Measurements from ENCODE around the gene SLC29A1. TPM values are rescaled to one million over a fixed set of nuclear protein-coding genes. Genes with fewer than 3 reads are reported as not detected.

The SLC29A1 gene
- total RNA-seq, 2 experiments from 2014 or later = 38.5 to 46.9 TPM

DNA sequence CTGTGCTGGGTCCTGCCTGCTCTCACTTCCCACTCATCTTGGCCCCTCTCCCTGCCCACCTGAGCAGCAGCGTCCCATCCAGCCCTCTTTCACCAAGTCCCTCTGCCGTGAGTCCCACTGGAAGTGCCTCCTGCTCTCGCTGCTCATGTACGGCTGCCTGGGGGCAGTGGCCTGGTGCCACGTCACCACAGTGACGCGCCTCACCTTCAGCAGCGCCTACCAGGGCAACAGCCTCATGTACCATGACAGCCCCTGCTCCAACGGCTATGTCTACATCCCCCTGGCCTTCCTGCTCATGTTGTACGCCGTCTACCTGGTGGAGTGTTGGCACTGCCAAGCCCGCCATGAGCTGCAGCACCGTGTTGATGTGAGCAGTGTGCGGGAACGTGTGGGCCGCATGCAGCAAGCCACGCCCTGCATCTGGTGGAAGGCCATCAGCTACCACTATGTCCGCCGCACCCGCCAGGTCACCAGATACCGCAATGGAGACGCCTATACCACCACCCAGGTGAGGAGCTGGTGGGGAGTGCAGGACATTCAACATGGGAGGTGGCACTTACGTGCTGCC is 49.7 kb downstream of the SLC29A1 start:
- no peaks in the 10 kb centered on the region for H3K36me3 Mint-ChIP-seq (ENCODE audit: low read depth)
- H3K27me3 Mint-ChIP-seq = peaks cover 68% of the 10 kb centered on the region
- CTCF ChIA-PET = interaction anchor here (0.8 to 1.1 kb wide), 2 partner anchors 11 to 23 kb away, joined by 3 read pairs; no protein-coding TSS in a partner anchor
- H3K9me3 Mint-ChIP-seq = no peaks in the 10 kb centered on the region
- H3K4me1 Mint-ChIP-seq = peaks cover 15% of the 10 kb centered on the region
- no peak overlapping the region for H3K27ac Mint-ChIP-seq
- H3K4me3 Mint-ChIP-seq = no peak overlapping the region
- POLR2A ChIA-PET = no interaction called here
- DNase-seq = no peak

DNA sequence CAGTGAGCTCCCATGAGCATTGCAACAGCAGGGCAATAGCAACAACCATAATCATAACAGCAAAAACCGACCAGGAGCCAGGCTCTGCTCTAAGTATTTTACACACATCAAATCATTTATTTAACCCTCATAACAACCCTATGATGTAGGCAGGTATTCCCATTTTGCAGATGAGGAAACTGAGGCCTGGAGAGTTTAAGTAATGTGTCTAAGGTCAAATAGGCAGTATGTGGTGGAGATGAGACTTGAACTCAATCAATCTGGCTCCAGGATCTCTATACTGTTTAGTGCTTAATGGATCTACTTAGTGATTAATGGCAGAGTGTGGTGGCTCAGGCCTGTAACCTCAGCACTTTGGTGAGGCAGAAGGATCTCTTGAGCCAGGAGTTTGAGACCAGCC is 50.2 kb downstream of the SLC29A1 start:
- CTCF ChIA-PET = interaction anchor here (0.8 to 1.1 kb wide), 3 partner anchors 11 to 48 kb away, joined by 3 read pairs; no protein-coding TSS in a partner anchor

DNA sequence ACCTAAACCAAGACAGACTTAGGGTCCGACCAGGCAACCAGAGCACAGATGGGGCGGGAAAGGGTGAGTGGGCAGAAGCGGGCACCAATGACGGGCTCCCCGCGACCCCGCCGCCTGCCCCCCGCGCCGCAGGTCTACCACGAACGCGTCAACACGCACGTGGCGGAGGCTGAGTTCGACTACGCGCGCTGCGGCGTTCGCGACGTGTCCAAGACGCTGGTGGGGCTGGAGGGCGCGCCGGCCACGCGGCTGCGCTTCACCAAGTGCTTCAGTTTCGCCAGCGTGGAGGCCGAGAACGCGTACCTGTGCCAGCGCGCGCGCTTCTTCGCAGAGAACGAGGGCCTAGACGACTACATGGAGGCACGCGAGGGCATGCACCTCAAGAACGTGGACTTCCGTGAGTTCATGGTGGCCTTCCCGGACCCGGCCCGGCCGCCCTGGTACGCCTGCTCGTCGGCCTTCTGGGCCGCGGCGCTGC is 51.9 kb downstream of the SLC29A1 start:
- no peak for DNase-seq
- Mint-ChIP-seq H3K4me1 (peaks cover 5% of the 10 kb centered on the region), H3K36me3 (ENCODE audit: low read depth) (no peaks in the 10 kb centered on the region), H3K4me3 (no peak overlapping the region), H3K27me3 (peaks cover 59% of the 10 kb centered on the region), H3K27ac (no peak overlapping the region), H3K9me3 (no peaks in the 10 kb centered on the region)
- POLR2A ChIA-PET = no interaction called here
- CTCF ChIA-PET = interaction anchor here (0.6 to 1.2 kb wide), 3 partner anchors 30 to 1339 kb away, joined by 3 to 5 read pairs (median 5); no protein-coding TSS in a partner anchor

More for the DNA sequence above, 50.2 kb downstream of the SLC29A1 start:
- no peak for DNase-seq
- no peaks in the 10 kb centered on the region for H3K36me3 Mint-ChIP-seq (ENCODE audit: low read depth)
- H3K9me3 Mint-ChIP-seq = no peaks in the 10 kb centered on the region
- H3K4me3 Mint-ChIP-seq = no peak overlapping the region
- peaks cover 15% of the 10 kb centered on the region for H3K4me1 Mint-ChIP-seq
- POLR2A ChIA-PET = no interaction called here
- no peak overlapping the region for H3K27ac Mint-ChIP-seq
- H3K27me3 Mint-ChIP-seq = peaks cover 66% of the 10 kb centered on the region

DNA sequence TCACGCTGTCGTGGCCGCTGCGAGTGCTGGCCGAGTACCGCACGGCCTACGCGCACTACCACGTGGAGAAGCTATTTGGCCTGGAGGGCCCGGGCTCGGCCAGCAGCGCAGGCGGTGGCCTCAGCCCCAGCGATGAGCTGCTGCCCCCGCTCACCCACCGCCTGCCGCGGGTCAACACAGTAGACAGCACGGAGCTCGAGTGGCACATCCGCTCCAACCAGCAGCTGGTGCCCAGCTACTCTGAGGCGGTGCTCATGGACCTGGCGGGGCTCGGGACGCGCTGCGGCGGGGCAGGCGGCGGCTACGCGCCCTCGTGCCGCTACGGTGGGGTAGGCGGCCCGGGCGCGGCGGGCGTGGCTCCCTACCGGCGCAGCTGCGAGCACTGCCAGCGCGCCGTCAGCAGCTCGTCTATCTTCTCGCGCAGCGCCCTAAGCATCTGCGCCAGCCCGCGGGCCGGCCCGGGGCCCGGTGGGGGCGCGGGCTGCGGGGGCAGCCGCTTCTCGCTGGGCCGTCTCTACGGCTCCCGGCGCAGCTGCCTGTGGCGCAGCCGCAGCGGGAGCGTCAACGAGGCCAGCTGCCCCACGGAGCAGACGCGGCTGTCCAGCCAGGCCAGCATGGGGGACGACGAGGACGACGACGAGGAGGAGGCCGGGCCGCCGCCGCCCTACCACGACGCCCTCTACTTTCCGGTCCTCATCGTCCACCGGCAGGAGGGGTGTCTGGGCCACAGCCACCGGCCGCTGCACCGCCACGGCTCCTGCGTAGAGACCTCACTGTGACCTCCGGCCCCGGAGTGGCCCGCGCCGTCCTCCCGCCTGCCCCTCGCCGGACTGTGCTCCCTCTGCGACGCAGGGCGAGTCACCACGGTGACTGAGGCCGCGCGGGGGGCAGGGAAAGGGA is 52.6 kb downstream of the SLC29A1 start:
- H3K27me3 Mint-ChIP-seq = peaks cover 61% of the 10 kb centered on the region
- CTCF ChIA-PET = interaction anchor here (1.0 to 2.8 kb wide), 3 partner anchors 12 to 29 kb away, joined by 3 to 8 read pairs (median 3); no protein-coding TSS in a partner anchor
- DNase-seq = no peak

DNA sequence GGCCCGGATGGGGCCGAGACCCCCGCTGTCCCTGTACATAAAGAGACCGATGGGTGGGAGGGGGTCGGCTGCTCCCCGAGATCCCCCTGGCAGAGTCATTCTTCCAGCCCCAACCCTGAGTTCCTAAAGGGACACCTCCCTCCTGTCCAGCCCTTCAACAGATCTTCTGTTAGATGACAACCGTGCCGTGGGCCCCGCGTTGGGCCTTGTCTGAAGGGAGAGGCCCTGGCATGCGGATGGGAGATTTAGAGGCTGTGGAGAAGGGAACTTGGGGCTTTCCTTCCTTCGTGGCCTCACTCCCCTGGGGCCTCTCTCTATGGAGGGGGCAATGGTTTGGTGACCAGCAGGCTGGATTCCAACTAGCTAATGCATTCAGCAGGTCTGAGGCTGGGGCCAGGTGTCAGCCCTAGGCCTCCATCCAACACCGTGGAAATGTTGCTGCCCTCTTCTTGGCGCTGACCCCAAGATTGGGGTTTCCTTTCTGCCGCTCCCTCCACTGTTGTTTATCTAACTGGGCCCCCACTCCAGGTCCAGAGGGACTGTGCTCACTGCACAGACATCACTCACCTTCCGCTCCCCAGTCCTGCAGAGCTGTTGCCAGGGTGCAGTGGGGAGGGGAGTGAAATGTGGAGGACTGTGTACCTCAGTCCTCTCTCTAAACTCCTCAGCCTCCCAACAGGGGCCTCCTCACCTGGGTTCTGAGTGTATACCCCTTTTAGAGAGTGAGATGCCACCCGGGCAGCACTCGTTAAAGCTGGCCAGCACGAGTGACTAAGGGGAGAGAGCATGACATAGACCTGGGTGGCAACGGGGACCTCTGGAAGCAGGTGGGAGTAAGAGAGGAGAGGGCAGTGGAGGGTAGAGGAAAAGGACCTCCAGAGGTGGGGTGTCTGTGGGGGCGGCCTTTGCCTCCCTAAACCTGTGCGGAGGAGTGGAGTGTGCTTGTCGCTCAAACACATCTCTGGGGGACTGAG is 53.6 kb downstream of the SLC29A1 start:
- peaks cover 52% of the 10 kb centered on the region for H3K27me3 Mint-ChIP-seq
- no peak overlapping the region for H3K27ac Mint-ChIP-seq
- no peak for DNase-seq
- no peak overlapping the region for H3K4me3 Mint-ChIP-seq
- CTCF ChIA-PET = interaction anchor here (0.8 to 4.3 kb wide), 5 partner anchors 9 to 36 kb away, joined by 3 to 16 read pairs (median 3); partner anchors contain the start of gene AARS2
- no peaks in the 10 kb centered on the region for H3K9me3 Mint-ChIP-seq
- H3K4me1 Mint-ChIP-seq = peaks cover 2% of the 10 kb centered on the region
- H3K36me3 Mint-ChIP-seq (ENCODE audit: low read depth) = no peaks in the 10 kb centered on the region
- POLR2A ChIA-PET = no interaction called here

More for the DNA sequence above, 52.6 kb downstream of the SLC29A1 start:
- Mint-ChIP-seq H3K27ac (no peak overlapping the region), H3K4me3 (no peak overlapping the region), H3K4me1 (peaks cover 5% of the 10 kb centered on the region), H3K36me3 (ENCODE audit: low read depth) (no peaks in the 10 kb centered on the region), H3K9me3 (no peaks in the 10 kb centered on the region)
- POLR2A ChIA-PET = no interaction called here

DNA sequence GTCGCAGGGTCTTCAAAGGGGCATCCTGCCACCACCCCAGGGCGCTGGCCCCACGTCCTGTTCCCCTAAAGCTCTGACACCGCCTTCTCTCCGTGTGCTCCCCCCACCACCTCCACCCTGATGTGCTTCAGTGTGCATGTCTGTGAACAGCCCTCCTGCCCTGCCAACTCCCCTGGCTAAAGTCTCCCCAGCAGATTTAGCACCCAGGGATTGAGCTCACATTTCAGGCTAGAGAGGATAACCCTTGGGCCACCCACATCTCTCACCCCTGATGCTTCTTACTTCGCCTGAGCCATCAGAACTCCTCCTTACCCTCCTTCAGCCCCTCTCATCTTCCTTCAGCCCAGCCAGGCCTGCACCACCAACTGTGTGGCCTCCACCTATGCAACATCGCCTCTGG is 54.4 kb downstream of the SLC29A1 start:
- ChIA-PET CTCF (interaction anchor here (0.8 to 4.3 kb wide), 4 partner anchors 10 to 35 kb away, joined by 3 to 16 read pairs (median 6); partner anchors contain the start of gene AARS2), POLR2A (no interaction called here)
- H3K27me3 Mint-ChIP-seq = peaks cover 46% of the 10 kb centered on the region
- peaks cover 2% of the 10 kb centered on the region for H3K4me1 Mint-ChIP-seq
- DNase-seq = no peak
- no peak overlapping the region for H3K27ac Mint-ChIP-seq
- no peaks in the 10 kb centered on the region for H3K9me3 Mint-ChIP-seq
- no peak overlapping the region for H3K4me3 Mint-ChIP-seq
- no peaks in the 10 kb centered on the region for H3K36me3 Mint-ChIP-seq (ENCODE audit: low read depth)

DNA sequence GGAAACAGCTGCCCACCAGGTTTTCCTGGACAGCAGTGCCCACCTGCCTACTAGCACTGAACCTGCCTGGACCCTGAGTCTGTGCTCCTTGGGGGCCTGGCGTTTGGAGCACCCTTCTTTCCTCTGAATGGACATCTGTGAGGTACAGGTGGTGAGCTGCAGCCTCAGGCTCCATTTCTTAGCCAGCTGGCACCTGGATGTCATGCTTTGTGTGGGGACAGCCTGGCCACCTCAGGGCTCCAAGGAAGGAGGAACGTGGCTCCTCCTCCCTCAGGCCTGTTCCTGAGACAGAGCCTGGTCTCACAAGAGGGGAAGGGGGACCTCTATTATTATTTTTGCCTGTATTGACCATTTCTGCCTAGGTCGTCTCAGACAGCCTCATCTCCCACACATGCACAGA is 54.9 kb downstream of the SLC29A1 start:
- Mint-ChIP-seq H3K4me3 (no peak overlapping the region), H3K27ac (no peak overlapping the region), H3K36me3 (ENCODE audit: low read depth) (no peaks in the 10 kb centered on the region), H3K4me1 (peaks cover 2% of the 10 kb centered on the region), H3K9me3 (no peaks in the 10 kb centered on the region), H3K27me3 (peaks cover 41% of the 10 kb centered on the region)
- POLR2A ChIA-PET = no interaction called here
- DNase-seq = no peak
- CTCF ChIA-PET = interaction anchor here (0.6 to 4.3 kb wide), 5 partner anchors 10 to 603 kb away, joined by 3 to 16 read pairs (median 3); partner anchors contain the start of gene AARS2

DNA sequence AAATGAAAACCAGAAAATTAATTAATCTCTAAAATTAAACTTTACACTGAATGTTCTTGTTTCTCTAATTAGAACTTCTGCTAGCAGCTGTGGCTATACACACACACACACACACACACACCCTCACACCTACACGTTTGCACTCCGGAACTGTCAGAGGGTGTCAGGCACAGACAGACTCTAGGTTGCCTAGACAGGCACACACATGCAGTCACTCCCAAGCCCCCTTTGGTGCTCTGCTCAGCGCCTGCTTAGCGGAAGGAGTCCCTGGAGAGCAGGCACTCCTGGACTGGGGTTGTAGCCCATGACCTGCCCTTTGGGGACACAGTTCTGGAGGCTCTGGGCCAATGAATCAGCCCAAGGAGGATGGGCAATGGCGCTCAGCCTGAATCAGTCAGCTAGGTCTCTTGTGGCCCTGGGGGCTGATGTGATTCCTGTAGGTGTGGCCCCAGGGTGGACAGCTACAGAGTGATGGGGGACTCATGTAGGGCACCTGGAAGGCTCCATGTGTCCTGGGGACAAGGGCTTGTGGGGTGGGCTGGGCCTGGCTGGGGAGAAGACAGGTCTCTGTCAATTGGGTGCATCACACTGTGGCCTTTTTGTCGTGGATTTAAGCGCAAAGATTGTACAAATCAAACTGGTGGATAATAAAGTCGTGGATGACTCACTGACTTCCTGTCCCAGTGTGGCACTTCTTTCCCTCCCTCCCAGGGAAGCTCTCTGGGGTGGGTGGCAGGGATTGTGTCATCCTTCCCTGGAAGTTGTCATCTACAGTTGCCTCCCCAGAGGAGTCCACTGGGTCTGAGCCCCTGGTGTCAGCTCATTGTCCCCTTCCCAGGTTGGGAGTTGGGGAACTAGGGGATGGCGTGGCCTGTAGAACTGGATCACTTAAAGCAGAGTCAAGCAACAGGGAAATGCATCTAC is 55.6 kb downstream of the SLC29A1 start:
- CTCF ChIA-PET = interaction anchor here (0.6 to 4.3 kb wide), 3 partner anchors 11 to 604 kb away, joined by 3 to 16 read pairs (median 3); no protein-coding TSS in a partner anchor
- no peak overlapping the region for H3K4me3 Mint-ChIP-seq

More for the DNA sequence above, 55.6 kb downstream of the SLC29A1 start:
- no peak for DNase-seq
- Mint-ChIP-seq H3K9me3 (no peaks in the 10 kb centered on the region), H3K27me3 (peaks cover 39% of the 10 kb centered on the region), H3K36me3 (ENCODE audit: low read depth) (no peaks in the 10 kb centered on the region), H3K27ac (no peak overlapping the region), H3K4me1 (peaks cover 2% of the 10 kb centered on the region)
- POLR2A ChIA-PET = no interaction called here

Other genes with a start within 250 kb of the SLC29A1 start
- gene MRPL14, start 96.1 kb upstream of the SLC29A1 start, total RNA-seq = 10 to 100 TPM; 37.6 to 47.2 TPM
- gene TMEM63B, start 96.0 kb upstream of the SLC29A1 start, total RNA-seq = 10 to 100 TPM; 14.5 to 15.3 TPM
- 1 to 10 TPM; 2.5 to 3.0 TPM for gene CAPN11, start 64.8 kb upstream of the SLC29A1 start, total RNA-seq
- not detected for gene MYMX, start 6.7 kb upstream of the SLC29A1 start, total RNA-seq
- 100 to 1,000 TPM; 522 to 571 TPM for gene HSP90AB1, start 23.5 kb downstream of the SLC29A1 start, total RNA-seq
- gene SLC35B2, start 33.9 kb downstream of the SLC29A1 start, total RNA-seq = 10 to 100 TPM; 29.5 to 30.1 TPM
- gene NFKBIE, start 42.0 kb downstream of the SLC29A1 start, total RNA-seq = 10 to 100 TPM; 14.7 to 15.3 TPM
- not detected for gene TMEM151B, start 46.9 kb downstream of the SLC29A1 start, total RNA-seq
- 10 to 100 TPM; 16.8 to 19.6 TPM for gene AARS2, start 89.8 kb downstream of the SLC29A1 start, total RNA-seq
- gene SPATS1, start 119.1 kb downstream of the SLC29A1 start, total RNA-seq = not detected
- gene CDC5L, start 164.1 kb downstream of the SLC29A1 start, total RNA-seq = 10 to 100 TPM; 24.4 to 29.8 TPM

Measured in activated CD4-positive, alpha-beta T cell treated with anti-CD3 and anti-CD28 coated beads, Interleukin-2, amount 10 ng/mL, durations not matched to agents 7 days and 5 days (primary cell).